NCI-H1436 treated with DMSO at 0.1 percent for 48 hours (cell line): ENCODE data around the gene MFSD12.
"Not testable (repeated sequence)": the region's sequence is repeated elsewhere in the genome, so short reads cannot be mapped to it uniquely, and the experiment has no call there.

Experiments used
- DNase-seq: peaks from one replicate; lab custom pipeline; 2025; lab: John Stamatoyannopoulos, UW

The MFSD12 gene

GRCh38 chr19:3584036-3584802 is 26.8 kb upstream of the MFSD12 start:
- DNase-seq, result not testable (repeated sequence)

- DNase-seq, result not testable (repeated sequence)
Observed at GRCh38 chr19:3581792-3582191, 24.4 kb upstream of the MFSD12 start.

- DNase-seq, result no peak
Observed at GRCh38 chr19:3580156-3580934, 23.0 kb upstream of the MFSD12 start.

- DNase-seq, result no peak
Observed at GRCh38 chr19:3578390-3578789, 21.0 kb upstream of the MFSD12 start.

- DNase-seq, result no peak
Observed at GRCh38 chr19:3577723-3578344, 20.4 kb upstream of the MFSD12 start.

GRCh38 chr19:3576696-3577443 is 19.5 kb upstream of the MFSD12 start:
- DNase-seq, result no peak

- DNase-seq, result no peak
Observed at GRCh38 chr19:3575949-3576673, 18.7 kb upstream of the MFSD12 start.

- DNase-seq, result no peak
Observed at GRCh38 chr19:3575260-3575741, 17.9 kb upstream of the MFSD12 start.

GRCh38 chr19:3573858-3574637 is 16.7 kb upstream of the MFSD12 start:
- DNase-seq, result peak; percentile 62

GRCh38 chr19:3573162-3573857 is 15.9 kb upstream of the MFSD12 start:
- DNase-seq, result no peak

- no peak for DNase-seq
Observed at GRCh38 chr19:3572855-3573161, 15.4 kb upstream of the MFSD12 start, which contains the start of gene HMG20B. Gene HMG20B, plus strand, starts transcription at chr19:3572944. Its CDS starts 366 bp downstream, at chr19:3573310.

- peak; percentile 98 for DNase-seq
Observed at GRCh38 chr19:3572132-3572854, 14.9 kb upstream of the MFSD12 start.

- DNase-seq, result no peak
Observed at GRCh38 chr19:3570606-3571011, 13.2 kb upstream of the MFSD12 start.

GRCh38 chr19:3570042-3570441 is 12.7 kb upstream of the MFSD12 start:
- DNase-seq, result not testable (repeated sequence)

GRCh38 chr19:3565139-3565538 is 7.8 kb upstream of the MFSD12 start:
- no peak for DNase-seq

GRCh38 chr19:3563709-3564524 is 6.5 kb upstream of the MFSD12 start:
- no peak for DNase-seq

GRCh38 chr19:3556978-3557460 is 367 bp downstream of the MFSD12 start:
- no peak for DNase-seq

GRCh38 chr19:3556423-3556977 is 886 bp downstream of the MFSD12 start:
- DNase-seq, result no peak
